Spinal cord (tissue), 10 donors: ENCODE measurements around the gene MLX. TPM values are rescaled to one million over a fixed set of nuclear protein-coding genes. Genes with fewer than 3 reads are reported as not detected.

Experiments
- DNase-seq, 6 donors: peaks; one replicate each; pipeline versions ENCODE4 v3.0.0 to v3.0.0-alpha.2; 2013 to 2015; ENCODE audit warnings: low spot score in 6 of 6, low read depth in 4 of 6
- H3K27ac ChIP-seq: one replicate; pipeline ENCODE4 v1.5.1; 2013; ENCODE audit warnings: low read depth, low read length, control low read depth
- H3K27me3 ChIP-seq: one replicate; pipeline ENCODE4 v1.6.1; 2013; ENCODE audit warnings: low read length; ENCODE audit not compliant: control insufficient read depth, insufficient read depth
- H3K36me3 ChIP-seq: one replicate; pipeline ENCODE4 v1.6.1; 2013; ENCODE audit warnings: low read length; ENCODE audit not compliant: control insufficient read depth, insufficient read depth
- H3K4me1 ChIP-seq: one replicate; pipeline ENCODE4 v1.6.1; 2013; ENCODE audit warnings: low read length; ENCODE audit not compliant: control insufficient read depth, insufficient read depth
- H3K4me3 ChIP-seq: one replicate; pipeline ENCODE4 v1.5.1; 2013; ENCODE audit warnings: low read depth, low read length, control low read depth
- H3K9me3 ChIP-seq: one replicate; pipeline ENCODE4 v1.6.1; 2013; ENCODE audit warnings: low read length; ENCODE audit not compliant: control insufficient read depth, insufficient read depth
- WGBS: methylation state at CpG from one replicate; pipeline ENCODE4 v1.1.5; 2013; ENCODE audit warnings: missing lambda C conversion rate; ENCODE audit not compliant: insufficient coverage; 5-methylcytosine and 5-hydroxymethylcytosine counted together
- long read RNA-seq, 4 donors: transcript quantifications; one replicate each; lab custom pipeline, GENCODE V29; 2026
- polyA plus RNA-seq, 2 donors: library from polyadenylated mRNA; unstranded; fragments of 120-200 nt; gene quantifications; one replicate each; pipeline ENCODE4 v1.2.1, GENCODE V29; 2013; ENCODE audit not compliant: insufficient read length in 2 of 2
- total RNA-seq, 2 donors: library from RNA; depleted of rRNA in 1 of 2; stranded (reverse); fragments of 120-200 nt in 1 of 2; fragments of >200 nt in 1 of 2; gene quantifications; one replicate each; pipeline versions ENCODE4 v1.2.3 to v1.2.4, GENCODE V29; 2013 to 2014
- donor health status: healthy.

MLX gene, protein sequence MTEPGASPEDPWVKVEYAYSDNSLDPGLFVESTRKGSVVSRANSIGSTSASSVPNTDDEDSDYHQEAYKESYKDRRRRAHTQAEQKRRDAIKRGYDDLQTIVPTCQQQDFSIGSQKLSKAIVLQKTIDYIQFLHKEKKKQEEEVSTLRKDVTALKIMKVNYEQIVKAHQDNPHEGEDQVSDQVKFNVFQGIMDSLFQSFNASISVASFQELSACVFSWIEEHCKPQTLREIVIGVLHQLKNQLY
- total RNA-seq (10 to 100 TPM; 20.3 to 23.7 TPM), polyA plus RNA-seq (10 to 100 TPM; 36.7 to 45.4 TPM)
- long read RNA-seq, donor 1, transcript MLX-203 (8 exons, 2,428 nt): major isoform, 16 of 18 reads
- long read RNA-seq, donor 1, partial matches to known transcripts: 0 of 18 reads
- long read RNA-seq, donor 1, other reads (novel, unspliced or antisense): 0 of 18 reads
- long read RNA-seq, donor 2, partial matches to known transcripts: 0 of 5 reads
- long read RNA-seq, donor 2, other reads (novel, unspliced or antisense): 0 of 5 reads
- long read RNA-seq, donor 3, partial matches to known transcripts: 0 of 3 reads
- long read RNA-seq, donor 3, other reads (novel, unspliced or antisense): 0 of 3 reads
- long read RNA-seq, donor 4, transcript MLX-203 (8 exons, 2,428 nt): major isoform, 9 of 27 reads
- long read RNA-seq, donor 4, partial matches to known transcripts: 15 of 27 reads
- long read RNA-seq, donor 4, other reads (novel, unspliced or antisense): 0 of 27 reads

DNA sequence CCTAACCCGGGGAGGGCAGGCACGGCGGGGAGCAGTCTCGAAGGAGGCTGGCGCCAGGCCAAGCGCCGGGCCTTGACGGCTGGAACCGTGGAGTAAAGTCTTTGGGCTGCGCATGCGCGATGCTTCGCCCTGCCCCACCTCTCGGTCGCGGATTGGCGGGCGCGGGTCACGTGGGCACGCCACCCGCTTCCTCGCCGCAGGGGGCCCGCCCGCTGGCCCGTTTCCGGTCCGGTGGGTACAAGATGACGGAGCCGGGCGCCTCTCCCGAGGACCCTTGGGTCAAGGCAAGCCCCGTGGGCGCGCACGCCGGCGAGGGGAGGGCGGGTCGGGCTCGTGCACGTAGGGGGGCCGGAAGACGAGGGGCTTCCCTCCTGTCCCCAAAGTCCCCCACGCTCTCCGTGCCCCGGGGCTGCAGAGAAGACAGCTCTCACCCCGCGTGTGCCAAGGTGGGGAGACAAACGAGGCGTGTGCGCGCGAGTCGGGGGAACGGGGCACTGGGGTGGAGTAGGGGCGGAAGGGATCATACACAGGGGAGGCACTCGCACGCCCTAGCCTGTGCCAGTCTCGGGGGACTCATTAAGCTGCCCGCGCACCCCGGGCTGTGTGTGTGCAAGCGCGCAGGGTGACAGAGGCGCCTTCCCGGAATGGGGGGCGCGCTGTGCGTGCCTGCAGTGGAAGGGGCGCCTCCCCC is at the start of gene MLX:
Gene MLX, plus strand, starts transcription at position 218 of the 691 bp plus-strand sequence. Its CDS starts 25 bp downstream, at position 243.
- no peaks in the 10 kb centered on the region for H3K27me3 ChIP-seq
- H3K4me3 ChIP-seq: peak within 1 kb of the TSS; percentile 85
- peaks cover 54% of the 10 kb centered on the region for H3K4me1 ChIP-seq
- peaks cover 81% of the 10 kb centered on the region for H3K36me3 ChIP-seq
- H3K27ac ChIP-seq: peak within 1 kb of the TSS; percentile 70
- under 1% methylated on average over 72 of the region's 72 CpGs for WGBS
- H3K9me3 ChIP-seq: no peaks in the 10 kb centered on the region
- DNase-seq: peak in 5 of 6 donors; percentile 83 to 98 (median 92)

DNA sequence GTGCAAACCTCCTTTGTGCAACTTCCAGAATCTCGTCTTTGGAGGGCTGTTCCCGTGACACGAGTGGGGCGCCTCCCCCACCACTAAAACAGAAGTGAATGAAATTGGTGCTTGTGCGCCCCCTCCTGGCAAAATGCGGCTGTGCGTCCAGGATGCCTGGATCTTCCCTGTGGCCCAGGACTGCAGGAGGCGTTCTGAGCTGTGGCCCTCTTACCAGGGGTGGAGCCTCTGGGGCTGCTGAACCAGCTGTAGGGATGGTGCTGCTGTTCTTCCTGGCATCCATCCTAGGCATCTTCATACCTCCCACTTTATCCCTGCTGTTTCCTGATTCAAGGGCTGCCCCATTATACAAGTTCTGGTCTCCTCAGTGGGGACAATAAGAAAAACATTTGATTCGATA is 49.4 kb upstream of the MLX start:
- Histone ChIP-seq H3K4me1 (peaks cover 53% of the 10 kb centered on the region), H3K27me3 (no peaks in the 10 kb centered on the region), H3K9me3 (no peaks in the 10 kb centered on the region), H3K36me3 (peaks cover 76% of the 10 kb centered on the region), H3K4me3 (no peak overlapping the region), H3K27ac (peak overlapping the region; percentile 98)
- WGBS: 13% methylated on average over 8 of the region's 9 CpGs
- DNase-seq: peak in 2 of 6 donors; percentile 64 to 71

DNA sequence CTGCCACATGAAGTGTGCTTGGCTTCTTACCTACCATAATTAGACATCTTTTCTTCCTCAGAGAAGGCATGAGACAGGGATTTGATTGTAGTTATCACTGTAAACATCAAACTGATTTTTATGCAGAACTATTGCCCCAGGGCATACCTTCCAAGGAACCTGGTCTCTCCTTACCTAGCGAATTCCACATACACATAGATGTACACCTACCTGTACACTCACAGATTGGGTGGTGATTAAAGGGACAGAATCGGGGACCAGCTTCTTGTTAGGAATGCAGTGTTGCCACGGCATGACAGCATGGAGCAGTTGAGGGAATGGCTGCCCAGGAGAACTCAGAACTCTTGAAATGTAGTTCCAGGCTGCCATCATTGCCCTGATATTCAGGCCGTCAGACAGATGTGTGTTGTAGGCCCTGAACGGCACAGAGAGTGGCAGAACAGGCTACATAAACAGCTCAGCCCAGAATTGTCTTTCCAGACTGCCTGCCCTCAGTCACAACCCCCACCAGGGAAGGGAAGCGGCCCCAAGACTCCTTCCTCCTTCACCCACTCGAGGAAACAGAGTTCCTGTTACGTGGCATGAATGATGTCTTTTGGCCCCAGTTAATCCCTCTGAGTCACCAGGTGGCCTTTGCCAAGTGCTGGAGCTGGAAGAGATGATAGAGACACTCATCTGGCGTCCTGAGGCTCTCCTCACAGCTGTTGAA is 48.7 kb upstream of the MLX start:
- peak in 1 of 6 donors; percentile 56 for DNase-seq
- Histone ChIP-seq H3K4me1 (peaks cover 56% of the 10 kb centered on the region), H3K36me3 (peaks cover 77% of the 10 kb centered on the region), H3K4me3 (no peak overlapping the region), H3K9me3 (no peaks in the 10 kb centered on the region), H3K27me3 (no peaks in the 10 kb centered on the region), H3K27ac (peak overlapping the region; percentile 98)
- 72% methylated on average over 5 of the region's 9 CpGs for WGBS

DNA sequence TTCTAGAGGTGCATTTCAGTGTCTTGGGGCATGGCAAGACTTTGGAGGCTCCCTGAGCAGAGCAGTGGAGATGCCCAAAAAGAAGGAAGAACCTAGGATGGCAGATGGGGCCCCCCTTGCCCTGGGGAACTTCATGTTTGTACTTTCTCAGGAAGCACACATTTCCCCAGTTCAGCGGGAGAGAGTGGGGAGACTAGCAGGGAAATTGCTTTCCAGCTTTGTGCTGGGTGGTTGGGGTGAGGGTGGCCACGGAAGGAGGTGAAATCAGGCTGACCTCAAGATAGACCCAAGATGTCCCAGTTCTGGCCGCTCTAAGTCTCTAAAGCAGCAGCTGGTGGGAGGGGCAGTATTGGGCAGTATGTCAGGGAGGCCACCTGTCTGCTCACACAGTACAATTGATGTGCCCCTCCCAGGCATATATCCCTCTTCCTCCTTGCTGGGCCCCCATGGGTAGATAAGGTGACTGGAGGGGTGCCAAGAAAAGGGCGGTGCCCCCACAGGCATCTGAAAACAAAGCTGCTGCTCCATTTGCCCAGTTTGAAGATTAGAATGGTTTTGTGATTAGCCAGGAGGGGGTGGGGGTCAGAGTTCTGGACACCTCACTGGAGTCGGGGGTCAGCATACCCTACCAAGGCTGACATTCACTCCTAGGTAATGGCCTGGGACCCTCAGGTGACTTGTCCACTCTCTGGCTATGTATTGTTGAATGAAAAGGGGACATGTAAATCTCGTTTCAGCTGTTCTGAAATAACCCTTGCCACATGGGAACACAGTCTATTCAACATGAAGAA is 48.0 kb upstream of the MLX start:
- H3K36me3 ChIP-seq: peaks cover 74% of the 10 kb centered on the region
- peak in 1 of 6 donors; percentile 33 for DNase-seq
- whole genome bisulfite sequencing: 82% methylated on average over 1 of the region's 6 CpGs
- H3K4me1 ChIP-seq: peaks cover 56% of the 10 kb centered on the region
- no peaks in the 10 kb centered on the region for H3K27me3 ChIP-seq
- peak overlapping the region; percentile 98 for H3K27ac ChIP-seq
- H3K4me3 ChIP-seq: no peak overlapping the region
- H3K9me3 ChIP-seq: no peaks in the 10 kb centered on the region

DNA sequence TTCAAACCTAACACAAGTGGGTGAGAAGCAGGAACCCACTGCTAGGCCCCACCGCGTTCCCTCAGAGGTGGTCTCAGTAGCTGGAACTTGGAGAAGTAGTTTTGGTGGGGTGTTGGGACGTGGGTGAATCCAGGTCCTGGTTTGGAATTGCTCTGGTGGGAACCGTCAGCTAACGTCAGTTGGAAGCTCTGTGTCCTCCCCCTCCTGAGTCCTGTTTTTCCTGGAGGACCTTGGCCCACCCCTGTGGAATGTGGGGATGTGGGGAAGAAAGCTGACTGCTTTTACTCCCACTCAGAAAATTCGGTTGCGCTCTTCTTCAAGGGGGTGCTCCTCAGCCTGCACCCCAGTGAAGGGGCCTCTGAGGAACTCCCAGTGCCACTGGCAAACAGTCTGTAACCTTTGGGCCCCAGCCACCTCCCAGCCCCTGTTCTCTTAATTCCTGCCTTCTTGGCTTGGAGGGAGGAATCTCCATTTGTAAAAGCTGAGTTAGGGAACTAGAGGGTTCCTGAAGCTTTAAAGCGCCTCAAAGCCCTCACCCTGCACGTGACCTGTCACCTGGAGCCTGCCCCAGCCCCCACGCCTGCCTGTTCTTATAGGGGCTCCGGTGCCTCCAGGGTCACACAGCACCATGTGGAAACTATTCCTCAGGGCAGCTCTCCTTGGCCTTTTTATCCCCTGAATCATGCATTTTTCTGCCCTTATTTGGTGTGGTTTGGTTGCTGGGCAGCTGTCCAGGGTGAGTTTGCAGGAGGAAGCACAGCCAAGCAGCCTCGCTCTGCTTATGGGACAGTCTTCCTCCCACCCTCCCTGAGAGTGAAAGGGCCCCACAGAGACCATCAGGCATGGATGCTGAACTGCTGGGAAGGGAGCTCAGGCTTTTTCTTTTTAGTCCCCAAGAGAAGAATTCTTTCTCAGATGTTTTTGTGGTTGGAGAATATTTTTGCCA is 47.1 kb upstream of the MLX start:
- no peak overlapping the region for H3K4me3 ChIP-seq
- WGBS: 34% methylated on average over 8 of the region's 12 CpGs
- H3K4me1 ChIP-seq: peaks cover 56% of the 10 kb centered on the region
- H3K27me3 ChIP-seq: no peaks in the 10 kb centered on the region
- peak in 2 of 6 donors; percentile 54 to 92 for DNase-seq
- no peaks in the 10 kb centered on the region for H3K9me3 ChIP-seq
- peak overlapping the region; percentile 98 for H3K27ac ChIP-seq
- H3K36me3 ChIP-seq: peaks cover 66% of the 10 kb centered on the region

DNA sequence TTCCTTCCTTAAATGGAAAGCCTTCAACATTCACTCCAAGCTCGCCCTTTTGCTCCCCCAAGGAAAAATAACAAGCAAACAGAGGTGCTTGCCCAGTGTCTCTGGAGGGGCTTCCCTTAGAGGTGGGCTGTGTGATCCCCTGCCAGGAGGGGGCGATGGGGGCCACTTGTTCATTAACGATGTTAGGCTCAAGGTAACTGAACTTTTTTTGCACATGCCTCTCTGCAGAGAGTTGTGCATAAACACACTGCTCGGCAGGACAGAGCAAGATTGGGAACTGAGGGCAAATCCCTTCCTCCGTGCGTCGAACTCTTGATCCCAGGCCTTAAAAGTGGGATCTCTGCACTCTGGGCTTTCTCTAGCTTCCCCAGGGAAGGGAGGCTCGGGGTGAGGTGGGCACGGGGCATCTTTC is 46.4 kb upstream of the MLX start:
- Histone ChIP-seq H3K36me3 (peaks cover 62% of the 10 kb centered on the region), H3K9me3 (no peaks in the 10 kb centered on the region), H3K27me3 (no peaks in the 10 kb centered on the region), H3K4me1 (peaks cover 56% of the 10 kb centered on the region), H3K27ac (peak overlapping the region; percentile 98), H3K4me3 (no peak overlapping the region)
- no peak for DNase-seq
- 47% methylated on average over 6 of the region's 9 CpGs for WGBS

DNA sequence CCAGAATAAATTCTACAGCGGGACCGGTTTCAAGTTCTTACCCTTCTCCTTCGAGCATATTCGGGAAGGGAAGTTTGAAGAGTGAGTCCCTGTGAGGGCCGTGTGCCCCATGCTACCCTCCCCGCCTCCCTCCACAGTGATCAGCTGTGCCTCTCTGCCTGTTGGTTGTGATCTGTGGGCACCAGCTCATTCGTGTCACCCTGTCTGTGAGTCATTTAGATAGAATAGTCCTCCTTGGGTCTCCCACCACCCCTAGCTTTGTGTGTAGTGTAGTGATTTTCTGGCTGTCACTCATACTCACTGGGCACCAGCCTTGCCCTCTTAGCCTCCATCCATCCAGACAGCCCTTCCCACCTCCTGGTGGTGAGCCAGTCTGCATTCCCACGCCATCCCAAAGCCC is 45.9 kb upstream of the MLX start:
- 100% methylated on average over 1 of the region's 8 CpGs for whole genome bisulfite sequencing
- H3K36me3 ChIP-seq: peaks cover 58% of the 10 kb centered on the region
- no peaks in the 10 kb centered on the region for H3K9me3 ChIP-seq
- H3K27ac ChIP-seq: peak overlapping the region; percentile 98
- no peak for DNase-seq
- H3K4me3 ChIP-seq: no peak overlapping the region
- H3K4me1 ChIP-seq: peaks cover 56% of the 10 kb centered on the region
- H3K27me3 ChIP-seq: no peaks in the 10 kb centered on the region

DNA sequence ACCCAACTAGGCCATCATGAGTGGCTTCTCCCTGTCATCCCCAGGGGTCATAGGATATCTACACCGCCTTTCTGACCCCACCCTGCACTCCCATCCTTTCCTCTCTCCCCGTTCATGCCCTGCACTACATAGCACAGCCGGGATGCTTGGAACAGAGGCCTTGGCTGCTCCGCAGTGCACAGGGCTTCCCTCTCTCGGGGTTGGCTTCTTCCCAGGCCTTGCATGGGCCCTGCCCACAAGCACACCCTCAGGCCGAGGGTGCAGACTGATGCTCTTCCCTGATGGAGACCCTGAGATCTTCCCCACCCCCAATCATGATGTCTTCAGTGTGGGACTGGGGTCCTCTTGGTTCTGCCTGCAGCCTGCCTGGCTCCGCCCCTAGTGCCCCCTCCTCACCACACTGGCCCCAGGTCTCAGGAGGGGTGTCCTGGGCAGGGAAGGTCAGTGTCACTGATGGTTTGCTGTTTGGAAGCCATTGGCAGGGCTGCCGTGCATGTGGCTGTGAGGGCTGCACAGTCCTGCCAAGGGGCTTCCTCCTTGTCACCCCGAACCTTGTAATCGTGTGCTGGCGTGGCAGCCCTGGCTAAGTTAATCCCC is 45.1 kb upstream of the MLX start:
- peaks cover 56% of the 10 kb centered on the region for H3K4me1 ChIP-seq
- H3K27ac ChIP-seq: peak overlapping the region; percentile 98
- H3K9me3 ChIP-seq: no peaks in the 10 kb centered on the region
- no peak for DNase-seq
- H3K36me3 ChIP-seq: peaks cover 51% of the 10 kb centered on the region
- no peaks in the 10 kb centered on the region for H3K27me3 ChIP-seq
- no peak overlapping the region for H3K4me3 ChIP-seq
- 83% methylated on average over 10 of the region's 11 CpGs for WGBS
